Activated T-helper 1 cell treated with anti-CD3 and anti-CD28 coated beads, Interleukin-12 subunit alpha, Interleukin-12 subunit beta, Interleukin-2, Interleukin-4 antibody, amounts not matched to agents 30 ng/mL and 10 ng/mL and 1 ng/mL, durations not matched to agents 14 hours and 24 hours and 36 hours (primary cell): ENCODE data around the gene RXRB. TPM values are rescaled to one million over a fixed set of nuclear protein-coding genes. Genes with fewer than 3 reads are reported as not detected.

Experiments used
- DNase-seq: peaks from one replicate; pipeline ENCODE4 v3.0.0; 2021; ENCODE audit warnings: low spot score
- H3K27ac Mint-ChIP-seq: one replicate; pipeline ENCODE4 v1.8.0; 2021; ENCODE audit warnings: mild to moderate bottlenecking, mixed read lengths
- H3K27me3 Mint-ChIP-seq: one replicate; pipeline ENCODE4 v1.8.0; 2022; ENCODE audit warnings: mild to moderate bottlenecking, moderate library complexity, mixed read lengths; ENCODE audit not compliant: insufficient read depth
- H3K36me3 Mint-ChIP-seq: one replicate; pipeline ENCODE4 v1.8.0; 2021; ENCODE audit warnings: low read depth, mixed read lengths
- H3K4me1 Mint-ChIP-seq: one replicate; pipeline ENCODE4 v1.8.0; 2021; ENCODE audit warnings: low read depth, mixed read lengths
- H3K4me3 Mint-ChIP-seq: one replicate; pipeline ENCODE4 v1.8.0; 2021; ENCODE audit warnings: mild to moderate bottlenecking, moderate library complexity, mixed read lengths
- H3K9me3 Mint-ChIP-seq: one replicate; pipeline ENCODE4 v1.8.0; 2021; ENCODE audit warnings: mixed read lengths
- intact Hi-C: fragments of 100-400 bp; cut with micrococcal nuclease; formaldehyde crosslinking; loops from one replicate; pipeline ENCODE4 v1.15.1; 2024
- total RNA-seq: library from RNA; stranded (reverse); gene quantifications from 2 replicates; pipeline ENCODE4 v1.2.3, GENCODE V29; 2022

RXRB gene
- total RNA-seq, 1 donor from 2014 or later = 47.4 TPM

DNA sequence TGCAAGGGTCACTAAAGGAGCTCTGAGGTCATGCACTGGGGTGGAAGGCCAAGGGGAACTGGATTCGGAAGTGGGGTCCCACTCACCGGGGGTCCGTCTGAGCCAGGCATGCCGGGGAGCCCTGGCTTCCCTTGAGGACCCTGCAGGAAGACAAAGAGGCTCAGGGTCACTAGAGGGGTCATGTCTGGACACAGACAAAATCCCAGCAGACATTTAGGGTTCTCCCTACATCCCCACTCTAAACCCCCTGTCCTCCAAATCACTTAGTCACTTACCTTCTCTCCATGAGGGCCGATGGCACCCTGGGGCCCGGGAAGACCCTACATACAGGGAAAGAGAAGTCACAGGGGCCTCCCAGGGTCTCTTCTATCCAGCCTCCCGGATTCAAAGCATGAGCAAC lies 23.6 kb downstream of the RXRB start:
- Mint-ChIP-seq H3K36me3 (no peaks in the 10 kb centered on the region), H3K4me3 (no peak overlapping the region), H3K27me3 (peaks cover 5% of the 10 kb centered on the region), H3K27ac (no peak overlapping the region), H3K9me3 (no peaks in the 10 kb centered on the region), H3K4me1 (no peaks in the 10 kb centered on the region)
- no peak for DNase-seq
- intact Hi-C loops = no loop called here

GRCh38 chr6:33175436-33176069 lies 24.9 kb downstream of the RXRB start:
- Mint-ChIP-seq H3K27me3 (no peaks in the 10 kb centered on the region), H3K4me3 (no peak overlapping the region), H3K27ac (no peak overlapping the region), H3K9me3 (no peaks in the 10 kb centered on the region), H3K4me1 (no peaks in the 10 kb centered on the region), H3K36me3 (no peaks in the 10 kb centered on the region)
- intact Hi-C loops = no loop called here
- DNase-seq = no peak

DNA sequence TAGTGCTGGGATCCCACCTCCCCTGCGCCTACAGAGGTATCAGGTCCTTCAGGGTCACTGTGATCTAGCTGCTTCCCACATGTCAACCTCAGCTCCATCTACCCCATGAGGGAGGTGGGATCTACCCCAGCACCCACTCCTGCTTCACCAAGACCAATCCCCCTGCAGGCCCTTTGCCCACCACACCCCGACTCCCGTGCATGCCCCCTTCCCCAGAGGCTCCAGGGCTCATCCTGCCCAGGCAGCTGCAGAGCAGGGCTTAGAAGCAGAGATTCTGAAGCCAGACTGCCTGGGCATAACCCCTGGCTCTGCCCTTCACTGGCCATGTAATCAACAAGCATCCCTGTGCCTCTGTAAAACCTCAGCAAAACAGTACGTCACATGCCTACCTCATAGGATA lies 25.7 kb downstream of the RXRB start:
- Mint-ChIP-seq H3K27me3 (no peaks in the 10 kb centered on the region), H3K9me3 (no peaks in the 10 kb centered on the region), H3K27ac (no peak overlapping the region), H3K36me3 (no peaks in the 10 kb centered on the region), H3K4me1 (no peaks in the 10 kb centered on the region), H3K4me3 (no peak overlapping the region)
- DNase-seq = no peak
- intact Hi-C loops = no loop called here

DNA sequence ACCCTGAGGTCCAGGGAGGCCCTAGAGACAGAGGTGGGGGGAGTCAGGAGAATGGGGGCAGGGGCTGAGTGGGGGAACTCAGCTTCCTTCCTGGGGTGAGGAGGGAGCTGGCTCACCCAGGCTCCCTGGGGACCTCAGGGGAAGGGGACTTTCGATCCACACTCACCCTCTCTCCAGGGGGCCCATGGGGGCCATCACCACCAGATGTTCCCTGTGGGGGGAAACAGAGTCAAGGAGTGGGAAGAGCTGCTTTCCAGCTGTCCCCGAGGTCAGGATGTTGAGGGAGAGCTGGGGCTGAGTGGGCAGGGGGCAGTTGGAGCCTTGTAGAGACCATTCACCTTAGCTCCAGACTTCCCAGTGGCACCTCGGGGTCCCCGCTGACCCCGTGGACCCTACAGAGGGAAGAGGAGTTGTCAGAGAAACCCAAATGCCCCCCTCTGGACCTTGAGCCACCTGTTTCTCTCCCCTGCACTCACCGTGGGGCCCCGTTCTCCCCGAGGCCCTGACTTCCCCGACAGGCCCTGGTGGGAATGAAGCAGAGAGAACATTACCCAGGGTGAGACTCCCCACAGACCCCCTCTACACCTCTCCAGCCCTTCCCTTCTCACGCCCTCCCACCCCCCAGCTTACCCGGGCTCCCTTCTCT lies 26.8 kb downstream of the RXRB start:
- Mint-ChIP-seq H3K36me3 (no peaks in the 10 kb centered on the region), H3K4me1 (no peaks in the 10 kb centered on the region), H3K4me3 (no peak overlapping the region), H3K9me3 (no peaks in the 10 kb centered on the region), H3K27ac (no peak overlapping the region), H3K27me3 (no peaks in the 10 kb centered on the region)
- no peak for DNase-seq
- intact Hi-C loops = no loop called here

- Mint-ChIP-seq H3K9me3 (no peaks in the 10 kb centered on the region), H3K36me3 (no peaks in the 10 kb centered on the region), H3K27me3 (no peaks in the 10 kb centered on the region), H3K4me3 (no peak overlapping the region), H3K27ac (no peak overlapping the region), H3K4me1 (no peaks in the 10 kb centered on the region)
- intact Hi-C loops = no loop called here
- no peak for DNase-seq
Observed at GRCh38 chr6:33172688-33173534, 27.6 kb downstream of the RXRB start.

GRCh38 chr6:33171880-33172687 lies 28.4 kb downstream of the RXRB start:
- no peak overlapping the region for H3K27ac Mint-ChIP-seq
- no peaks in the 10 kb centered on the region for H3K27me3 Mint-ChIP-seq
- no peaks in the 10 kb centered on the region for H3K4me1 Mint-ChIP-seq
- DNase-seq = no peak
- H3K9me3 Mint-ChIP-seq = no peaks in the 10 kb centered on the region
- H3K4me3 Mint-ChIP-seq = no peak overlapping the region
- no peaks in the 10 kb centered on the region for H3K36me3 Mint-ChIP-seq
- intact Hi-C loops = no loop called here

DNA sequence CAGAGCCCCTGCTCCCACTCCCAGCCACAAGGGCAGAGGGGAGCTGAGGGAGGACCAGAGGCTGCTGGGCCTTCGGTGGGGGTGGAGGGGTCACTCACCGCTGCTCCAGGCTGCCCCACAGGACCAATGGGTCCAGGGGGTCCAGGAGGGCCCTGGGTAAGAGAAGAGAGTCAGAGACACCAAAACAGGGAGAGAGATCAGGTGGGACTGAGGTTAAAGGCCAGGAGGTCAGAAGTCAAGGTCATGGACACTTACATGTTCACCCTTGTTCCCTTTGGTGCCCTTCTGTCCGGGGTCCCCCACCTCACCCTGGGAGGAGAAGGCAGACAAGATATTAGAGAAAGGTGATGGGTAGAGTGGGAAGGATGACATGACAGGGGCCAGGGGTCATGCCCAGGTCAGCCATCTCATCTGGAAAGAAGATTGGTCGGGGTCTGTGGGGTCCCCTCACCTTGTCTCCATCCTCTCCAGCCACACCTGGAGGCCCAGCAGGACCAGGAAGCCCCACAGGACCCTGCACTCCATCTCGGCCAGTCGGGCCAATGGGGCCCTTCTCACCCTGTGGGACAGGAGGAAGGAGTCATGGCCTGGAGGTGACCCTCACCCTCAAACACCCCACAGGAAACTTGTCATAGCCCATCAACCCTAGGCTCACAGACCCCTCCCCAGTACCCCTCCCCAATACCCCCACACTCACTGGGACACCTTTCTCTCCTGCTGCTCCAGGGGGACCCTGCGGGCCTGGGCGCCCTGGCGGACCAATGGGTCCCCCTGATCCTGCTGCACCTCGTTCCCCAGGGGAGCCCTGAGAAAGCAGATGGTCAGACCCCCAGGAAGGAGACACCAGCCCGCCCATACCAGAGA lies 29.2 kb downstream of the RXRB start:
- Mint-ChIP-seq H3K9me3 (no peaks in the 10 kb centered on the region), H3K4me1 (no peaks in the 10 kb centered on the region), H3K27ac (no peak overlapping the region), H3K27me3 (no peaks in the 10 kb centered on the region), H3K4me3 (no peak overlapping the region), H3K36me3 (no peaks in the 10 kb centered on the region)
- intact Hi-C loops = no loop called here
- DNase-seq = no peak

- Mint-ChIP-seq H3K36me3 (no peaks in the 10 kb centered on the region), H3K27ac (no peak overlapping the region), H3K4me3 (no peak overlapping the region), H3K27me3 (no peaks in the 10 kb centered on the region), H3K4me1 (no peaks in the 10 kb centered on the region), H3K9me3 (no peaks in the 10 kb centered on the region)
- no peak for DNase-seq
- intact Hi-C loops = no loop called here
Observed at GRCh38 chr6:33170176-33171015, 30.1 kb downstream of the RXRB start.

DNA sequence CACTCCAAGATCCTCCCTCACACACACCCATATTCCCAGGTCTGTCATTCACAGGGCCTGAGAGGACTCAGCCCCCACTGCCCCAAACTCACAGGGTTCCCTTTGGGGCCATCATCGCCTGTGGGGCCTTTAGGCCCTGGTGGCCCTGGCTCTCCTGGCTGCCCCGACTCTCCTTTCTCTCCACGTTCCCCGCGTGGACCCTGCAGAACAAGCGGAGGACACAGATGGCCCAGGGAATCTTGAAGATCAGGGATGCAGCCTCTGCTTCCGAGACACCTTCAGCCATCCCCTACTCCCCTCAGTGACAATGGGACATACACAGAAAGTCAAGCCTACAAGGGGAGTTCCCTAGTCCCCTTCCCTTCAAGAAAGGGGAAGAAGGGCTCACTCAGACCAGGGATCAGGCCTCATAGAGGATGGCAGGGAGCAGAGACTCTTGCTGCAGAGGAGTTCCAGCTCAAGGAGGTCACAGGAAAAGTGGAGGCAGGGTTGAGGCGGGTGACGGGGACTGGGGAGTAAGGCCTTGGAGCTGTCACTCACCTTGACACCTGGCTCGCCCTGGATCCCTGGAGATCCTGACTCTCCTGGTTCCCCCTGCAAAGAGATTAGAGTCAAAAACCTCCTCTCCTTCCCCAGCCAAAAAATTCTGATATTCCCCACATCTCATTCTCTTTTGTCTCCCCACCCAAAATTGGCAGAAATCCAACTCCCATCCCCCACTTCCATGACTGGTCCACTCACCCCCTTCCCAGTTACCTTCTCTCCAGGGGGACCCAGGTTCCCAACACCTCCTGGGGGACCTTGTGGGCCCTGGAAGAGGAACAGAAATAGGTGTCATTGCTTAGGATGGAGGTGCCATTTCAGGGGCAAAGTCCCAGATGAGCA lies 30.9 kb downstream of the RXRB start:
- Mint-ChIP-seq H3K4me3 (no peak overlapping the region), H3K27ac (no peak overlapping the region), H3K9me3 (no peaks in the 10 kb centered on the region), H3K4me1 (no peaks in the 10 kb centered on the region), H3K36me3 (no peaks in the 10 kb centered on the region), H3K27me3 (no peaks in the 10 kb centered on the region)
- no peak for DNase-seq
- intact Hi-C loops = no loop called here

GRCh38 chr6:33168639-33169038 lies 31.8 kb downstream of the RXRB start:
- Mint-ChIP-seq H3K9me3 (no peaks in the 10 kb centered on the region), H3K27me3 (no peaks in the 10 kb centered on the region), H3K4me3 (no peak overlapping the region), H3K4me1 (no peaks in the 10 kb centered on the region), H3K36me3 (no peaks in the 10 kb centered on the region), H3K27ac (no peak overlapping the region)
- intact Hi-C loops = no loop called here
- no peak for DNase-seq

DNA sequence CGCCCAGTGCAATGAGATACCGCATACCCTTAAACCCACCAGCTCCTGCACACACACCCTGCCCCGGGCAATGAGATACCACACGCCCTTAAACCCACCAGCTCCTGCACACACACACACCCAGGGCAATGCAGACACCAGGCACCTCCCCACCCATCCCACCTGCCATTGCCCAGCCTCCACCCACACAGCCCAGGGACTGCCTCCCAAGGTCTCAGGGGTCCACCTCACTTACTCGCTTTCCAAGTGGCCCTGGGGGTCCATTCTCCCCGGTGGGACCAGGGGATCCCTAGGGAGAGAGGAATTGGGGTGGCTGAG lies 32.2 kb downstream of the RXRB start:
- Mint-ChIP-seq H3K4me1 (no peaks in the 10 kb centered on the region), H3K4me3 (no peak overlapping the region), H3K9me3 (no peaks in the 10 kb centered on the region), H3K27me3 (peaks cover 1% of the 10 kb centered on the region), H3K36me3 (no peaks in the 10 kb centered on the region), H3K27ac (no peak overlapping the region)
- intact Hi-C loops = no loop called here
- no peak for DNase-seq
